Sciatic nerve (tissue), 2 donors: ENCODE data around the gene EIF2S1. TPM values are rescaled to one million over a fixed set of nuclear protein-coding genes. Genes with fewer than 3 reads are reported as not detected.
"Not testable (repeated sequence)": the region's sequence is repeated elsewhere in the genome, so short reads cannot be mapped to it uniquely, and the experiment has no call there.

Experiments
- ATAC-seq: fragments of 200-7000 bp; cut with Tn5 transposase; one replicate; pipeline ENCODE4 v1.9.1; 2020; ENCODE audit warnings: mild to moderate bottlenecking, moderate library complexity
- DNase-seq: peaks from one replicate; pipeline ENCODE4 v3.0.0-alpha.2; 2020; ENCODE audit warnings: low spot score
- intact Hi-C: fragments of 100-400 bp; cut with DNase I; formaldehyde crosslinking; loops from one replicate; pipeline ENCODE4 v1.14.2; 2022
- total RNA-seq: library from RNA; stranded (reverse); fragmentation: NEBNext Ultra II Directional; extraction: Animal tissue kit (Norgen Biotek cat#: 25700); gene quantifications from one replicate; pipeline ENCODE4 v1.2.1, GENCODE V29; 2021
- donor health status: DM: no; HTN: no; CAD: no.
- donor health status: DM: no; HTN: no; CAD: no.

EIF2S1 gene
- 59.0 TPM for total RNA-seq

DNA sequence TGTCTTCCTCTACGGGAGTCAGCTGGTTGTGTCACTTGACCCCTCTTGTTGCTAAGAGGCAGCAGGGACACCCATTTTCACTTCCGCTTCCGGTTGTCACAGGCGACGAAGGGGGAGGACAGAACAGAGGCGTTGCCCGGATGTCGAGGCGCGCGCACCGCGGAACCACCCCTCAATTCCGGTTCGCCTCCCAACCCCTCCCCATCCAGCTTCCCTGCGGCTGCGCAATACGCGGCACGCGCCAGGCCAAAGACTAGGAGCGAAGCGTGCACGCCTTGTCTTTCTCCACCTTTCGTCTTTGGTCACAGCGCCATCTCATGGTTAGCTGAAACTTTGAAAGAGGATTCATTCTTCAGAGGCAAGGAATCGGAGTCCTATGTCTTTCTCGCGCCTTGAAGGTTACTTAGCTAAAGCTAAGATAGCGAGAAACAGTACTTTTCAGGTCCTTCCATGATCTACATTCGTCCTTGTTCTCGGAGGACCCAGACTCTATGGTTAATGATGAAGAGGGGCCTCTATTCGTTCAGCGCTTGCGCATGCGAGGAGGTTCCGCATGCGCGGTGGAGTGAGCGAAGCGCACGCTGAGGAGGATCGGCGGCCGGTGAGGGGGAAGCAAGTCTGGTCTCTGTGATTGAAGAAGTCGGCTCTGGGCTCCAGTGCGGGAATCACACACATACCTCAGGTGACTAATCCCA lies at the start of gene EIF2S1, which contains the start of gene ATP6V1D:
Gene EIF2S1, plus strand, starts transcription at position 554 of the 695 bp plus-strand sequence. CDS start 4,440 bp downstream, outside the sequence.
Gene ATP6V1D, minus strand, starts transcription at position 30 of the 695 bp plus-strand sequence. CDS start 106 bp downstream, outside the sequence.
- intact Hi-C loops = no loop called here
- ATAC-seq (peak; percentile 100), DNase-seq (peak; percentile 100)

DNA sequence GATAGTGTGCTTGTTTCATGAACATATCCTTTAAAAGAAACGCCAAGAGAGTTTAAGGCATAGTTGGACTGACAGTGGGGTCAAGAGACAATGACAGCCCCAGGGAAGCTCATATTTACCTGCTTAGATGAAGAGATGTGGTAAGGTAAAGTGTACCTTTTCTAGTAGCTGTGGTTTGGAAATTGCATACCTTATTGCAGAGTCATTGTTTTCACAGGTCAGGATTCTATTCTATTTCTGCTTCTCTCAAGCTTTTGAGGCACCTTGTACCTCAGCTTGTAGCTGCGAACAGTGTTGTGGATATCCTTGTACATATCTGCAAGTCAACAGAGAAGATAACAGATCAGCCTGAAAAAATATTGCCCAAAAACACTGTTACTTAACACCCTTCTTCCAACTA lies 48.3 kb upstream of the EIF2S1 start:
- intact Hi-C loops = no loop called here
- DNase-seq = no peak
- no peak for ATAC-seq

DNA sequence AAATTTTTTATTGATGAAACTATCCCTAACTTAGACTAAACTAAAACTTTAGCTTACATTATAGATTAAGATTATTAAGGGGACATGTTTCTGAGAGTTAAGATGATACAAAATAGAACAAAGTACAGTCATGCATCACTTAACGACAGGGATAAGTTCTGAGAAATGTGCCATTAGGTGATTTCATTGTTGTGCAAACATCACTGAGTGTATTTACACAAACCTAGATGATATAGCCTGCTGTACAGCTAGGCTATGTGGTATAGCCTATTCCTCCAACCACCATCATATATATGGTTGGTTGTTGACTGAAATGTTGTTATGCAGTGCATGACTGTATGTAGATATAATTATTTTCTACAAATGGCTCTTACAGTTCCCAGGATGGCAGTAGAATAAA lies 47.0 kb upstream of the EIF2S1 start:
- intact Hi-C loops = no loop called here
- DNase-seq (no peak), ATAC-seq (no peak)

DNA sequence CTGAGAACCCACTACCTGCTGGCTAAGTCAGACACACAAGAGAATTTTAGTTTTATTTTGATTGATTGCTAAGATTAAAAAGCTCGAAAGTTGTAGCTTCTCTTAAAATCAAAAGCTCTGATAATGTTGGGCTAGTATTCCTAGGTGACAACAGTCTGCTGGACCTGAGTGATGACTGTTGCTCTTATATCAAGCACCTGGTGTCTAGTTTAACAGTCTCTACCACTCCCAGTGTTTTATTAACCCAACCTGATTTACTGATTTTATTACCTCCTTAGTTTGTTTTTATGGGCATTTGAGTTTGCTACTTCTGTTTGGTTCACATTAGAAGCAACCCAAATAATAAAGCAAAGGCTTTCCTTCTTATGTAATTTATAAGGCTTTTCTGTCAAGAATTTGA lies 42.3 kb upstream of the EIF2S1 start:
- intact Hi-C loops = no loop called here
- no peak for DNase-seq
- ATAC-seq = no peak

DNA sequence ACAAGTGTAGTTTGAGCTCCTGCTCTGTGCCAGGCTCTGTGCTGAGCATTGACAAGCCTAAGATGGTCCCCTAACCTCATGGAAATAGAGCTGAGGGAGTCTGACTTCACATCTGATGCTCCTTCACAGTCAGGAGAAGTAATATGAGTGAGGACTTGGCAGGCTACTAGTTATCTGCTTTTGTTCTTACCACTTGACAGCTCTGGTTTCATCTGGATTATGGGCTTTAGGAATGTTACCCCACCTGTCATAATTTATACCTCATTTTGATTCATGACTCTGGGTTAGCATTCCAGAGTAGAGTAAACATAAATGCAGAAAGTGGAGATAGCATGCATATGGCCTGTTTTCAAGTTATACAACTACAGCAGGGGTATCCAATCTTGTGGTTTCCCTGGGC lies 41.0 kb upstream of the EIF2S1 start:
- DNase-seq (no peak), ATAC-seq (no peak)
- intact Hi-C loops = no loop called here

DNA sequence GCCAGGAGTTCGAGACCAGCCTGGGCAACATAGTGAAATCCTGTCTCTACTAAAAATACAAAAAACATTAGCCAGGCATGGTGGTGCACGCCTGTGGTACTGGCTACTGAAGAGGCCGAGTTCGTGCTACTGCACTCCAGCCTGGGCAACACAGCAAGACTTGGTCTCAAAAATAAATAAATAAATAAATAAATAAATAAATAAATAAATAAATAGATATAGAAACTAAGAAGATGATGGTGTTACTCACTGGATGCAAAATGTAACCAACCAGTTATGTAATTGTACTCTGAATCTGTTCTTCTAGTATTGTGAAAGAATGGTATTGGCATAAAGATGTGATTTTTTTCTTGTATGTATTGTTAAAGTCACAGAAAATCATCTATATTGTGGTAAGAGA lies 30.5 kb upstream of the EIF2S1 start:
- ATAC-seq, intact Hi-C loops, DNase-seq: not testable (repeated sequence)

DNA sequence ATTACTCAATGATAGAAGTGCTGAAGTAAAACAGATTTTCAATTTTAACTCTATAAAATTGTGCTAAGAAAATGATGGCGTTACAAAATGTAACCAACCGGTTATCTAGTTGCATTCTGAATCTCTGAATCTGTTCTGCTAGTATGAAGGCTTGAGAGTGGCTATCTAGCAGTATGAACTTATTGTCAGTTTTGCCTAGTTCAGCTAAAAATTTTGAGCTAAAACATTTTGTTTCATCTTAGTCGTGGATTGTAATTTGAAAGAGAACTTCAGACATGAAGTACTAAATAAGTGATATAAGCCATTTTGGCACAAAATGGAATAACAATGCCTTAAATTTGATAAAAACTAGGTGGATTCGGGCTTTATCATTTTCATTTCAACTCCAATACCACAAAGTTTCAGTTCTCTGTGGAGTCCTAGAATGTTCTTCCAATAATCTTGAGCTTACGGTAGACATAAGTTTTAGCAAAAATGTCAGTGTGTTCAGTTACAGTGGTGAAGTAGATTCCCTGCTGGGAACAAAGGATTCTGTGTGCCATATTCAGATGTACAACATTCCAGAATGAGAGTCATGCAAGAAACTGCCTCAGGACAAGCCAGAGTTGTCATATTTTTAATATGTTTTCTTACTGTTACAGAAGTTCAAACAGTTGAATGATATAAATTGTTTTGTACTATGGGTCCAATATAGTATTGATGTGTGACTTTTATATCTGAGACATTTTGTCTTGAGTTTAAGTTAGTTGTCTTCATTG lies 28.6 kb upstream of the EIF2S1 start:
- intact Hi-C loops = no loop called here
- ATAC-seq (no peak), DNase-seq (no peak)

DNA sequence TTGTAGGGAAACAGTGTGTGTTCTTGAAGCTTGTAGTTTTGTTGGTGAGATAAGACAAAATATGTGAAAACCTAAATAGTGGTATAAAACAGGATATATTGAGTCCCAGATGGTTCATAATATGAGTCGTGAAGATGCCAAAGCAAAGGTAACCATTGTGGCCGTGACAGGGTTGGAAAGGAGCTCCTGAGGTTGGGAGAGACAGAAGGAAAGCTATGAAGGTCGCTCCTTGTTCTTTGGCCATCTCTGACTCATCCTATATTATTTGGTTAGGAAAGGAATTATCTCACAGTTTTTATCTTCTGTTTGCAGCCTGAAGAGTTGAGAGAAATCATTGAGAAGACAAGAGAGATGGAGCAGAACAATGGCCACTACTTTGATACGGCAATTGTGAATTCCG lies 27.7 kb upstream of the EIF2S1 start:
- no peak for ATAC-seq
- DNase-seq = no peak
- intact Hi-C loops = no loop called here

DNA sequence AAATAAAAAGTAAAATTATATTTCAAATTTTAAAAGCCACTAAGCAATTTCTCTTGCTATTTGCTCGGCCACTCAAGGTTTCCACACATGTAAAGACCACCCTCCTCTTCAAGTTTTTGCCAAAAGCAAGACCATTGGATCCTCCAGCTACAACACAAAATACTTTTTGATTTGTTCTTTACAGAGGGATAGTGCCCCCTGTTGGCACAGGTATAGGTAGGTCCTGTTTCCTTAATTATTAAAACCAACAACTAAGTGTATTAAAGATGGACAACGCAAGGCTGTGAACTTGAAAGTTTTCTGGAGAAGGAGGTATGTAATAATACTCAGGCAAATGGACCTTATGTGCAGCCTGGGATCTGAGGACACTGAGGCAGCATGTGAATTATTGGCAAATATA lies 24.3 kb upstream of the EIF2S1 start:
- no peak for DNase-seq
- intact Hi-C loops = no loop called here
- no peak for ATAC-seq

DNA sequence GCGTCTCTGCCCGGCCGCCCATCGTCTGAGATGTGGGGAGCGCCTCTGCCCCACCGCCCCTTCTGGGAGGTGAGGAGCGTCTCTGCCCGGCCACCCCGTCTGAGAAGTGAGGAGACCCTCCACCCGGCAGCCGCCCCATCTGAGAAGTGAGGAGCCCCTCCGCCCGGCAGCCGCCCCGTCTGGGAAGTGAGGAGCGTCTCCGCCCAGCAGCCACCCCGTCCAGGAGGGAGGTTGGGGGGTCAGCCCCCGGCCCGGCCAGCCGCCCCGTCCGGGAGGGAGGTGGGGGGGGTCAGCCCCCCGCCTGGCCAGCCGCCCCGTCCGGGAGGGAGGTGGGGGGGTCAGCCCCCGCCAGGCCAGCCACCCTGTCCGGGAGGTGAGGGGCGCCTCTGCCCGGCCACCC lies 18.9 kb upstream of the EIF2S1 start:
- DNase-seq, intact Hi-C loops: not testable (repeated sequence)

DNA sequence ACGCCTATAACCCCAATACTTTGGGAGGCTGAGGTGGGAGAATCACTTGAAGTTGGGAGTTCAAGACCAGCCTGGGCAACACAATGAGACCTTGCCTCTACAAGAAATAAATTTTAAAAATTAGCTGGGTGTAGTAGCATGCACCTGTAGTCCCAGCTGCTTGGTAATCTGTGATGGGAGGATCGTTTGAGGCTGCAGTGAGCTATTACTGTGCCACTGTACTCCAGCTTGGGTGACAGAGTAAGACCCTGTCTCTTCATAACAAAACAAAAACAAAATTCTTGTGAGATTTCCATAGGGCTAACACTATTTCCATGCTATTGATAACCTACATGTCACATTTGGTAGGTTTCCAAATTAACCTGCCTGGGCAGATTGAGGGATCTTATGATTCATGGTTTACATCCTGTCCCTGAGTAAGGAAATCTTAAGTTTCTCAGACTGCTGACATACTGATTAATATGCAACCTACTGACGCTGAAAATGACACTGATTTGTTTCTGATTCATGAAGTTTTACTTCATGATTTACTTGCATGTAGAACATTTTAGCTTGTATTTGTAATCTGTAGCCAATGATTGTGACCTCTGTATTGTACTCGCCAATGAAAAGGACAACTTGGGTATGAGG lies 16.4 kb upstream of the EIF2S1 start:
- DNase-seq (no peak), ATAC-seq (no peak)
- intact Hi-C loops = no loop called here

More for the DNA sequence above, 18.9 kb upstream of the EIF2S1 start:
- ATAC-seq = not testable (repeated sequence)

DNA sequence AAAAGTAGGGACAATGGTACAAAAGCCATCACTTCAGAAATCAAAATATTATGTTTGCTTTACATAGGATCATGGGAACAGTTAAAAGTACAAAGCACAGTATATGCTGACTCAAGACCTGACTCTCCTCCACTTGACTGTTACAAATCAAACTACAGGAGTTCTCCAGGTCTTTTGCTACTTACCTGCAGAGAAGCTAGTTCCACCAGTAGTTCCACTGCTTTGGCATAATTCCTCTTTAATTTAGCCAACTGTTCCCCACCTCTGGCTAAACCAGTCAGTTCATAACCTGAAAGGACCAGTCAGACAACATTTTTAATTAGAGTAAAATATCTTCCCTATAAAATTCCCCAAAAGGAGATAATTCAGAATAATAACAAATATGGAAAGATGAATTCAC lies 14.5 kb upstream of the EIF2S1 start:
- intact Hi-C loops = no loop called here
- no peak for ATAC-seq
- DNase-seq = no peak

DNA sequence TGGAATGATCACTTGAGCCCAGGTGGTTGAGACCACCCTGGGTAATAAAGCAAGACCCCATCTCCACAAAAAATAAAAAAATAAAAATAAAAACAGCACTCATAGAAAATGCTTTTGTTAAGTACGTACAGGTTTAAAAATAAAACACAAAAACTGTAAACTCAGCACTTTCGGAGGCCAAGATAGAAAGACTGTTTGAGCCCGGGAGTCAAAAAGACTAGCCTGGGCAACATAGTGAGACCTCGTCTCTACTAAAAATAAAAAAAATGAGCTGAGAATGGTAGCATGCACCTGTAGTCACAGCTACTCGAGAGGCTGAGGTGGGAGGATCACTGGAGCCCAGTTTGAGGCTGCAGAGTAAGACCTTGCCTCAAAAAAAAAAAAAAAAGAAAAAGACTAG lies 8.1 kb upstream of the EIF2S1 start:
- ATAC-seq = no peak
- no peak for DNase-seq
- intact Hi-C loops = no loop called here

DNA sequence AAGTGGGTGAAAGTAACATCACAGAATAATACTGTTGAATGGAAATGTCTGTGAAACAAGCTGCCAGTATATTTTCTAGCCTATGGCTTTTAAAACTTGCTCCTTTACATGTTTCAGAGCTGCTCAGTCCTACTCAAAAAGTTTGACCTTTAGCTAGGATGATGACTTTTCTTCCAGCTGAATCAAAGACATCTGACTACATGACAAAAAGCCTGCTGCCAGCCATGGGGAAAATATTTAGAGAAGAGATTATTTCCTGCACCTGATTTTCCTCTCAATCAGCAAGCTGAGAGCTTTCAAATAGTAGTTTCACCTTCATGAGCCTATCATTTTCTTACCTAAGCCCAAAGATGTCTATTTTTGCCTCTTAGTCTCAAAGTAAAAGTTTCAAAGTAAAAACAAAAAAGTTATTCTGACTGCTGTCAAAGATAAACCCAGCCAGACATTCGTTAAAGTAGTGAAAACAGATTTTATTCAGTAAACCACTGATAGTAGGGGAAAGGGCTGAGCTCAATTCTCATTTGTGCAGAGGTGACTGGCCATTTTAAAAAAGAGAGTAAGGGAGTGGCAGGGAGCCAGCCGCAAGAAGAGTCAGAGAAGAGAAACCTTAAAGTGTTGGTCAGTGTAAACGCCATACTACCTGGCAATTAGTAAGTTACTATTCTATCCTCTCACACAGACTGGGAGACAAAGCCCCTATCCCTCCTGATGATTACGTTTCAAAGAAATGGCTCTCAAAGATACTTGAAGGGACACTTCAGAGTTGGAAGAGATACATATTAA lies 2.8 kb upstream of the EIF2S1 start:
- DNase-seq (no peak), ATAC-seq (no peak)
- intact Hi-C loops = no loop called here

DNA sequence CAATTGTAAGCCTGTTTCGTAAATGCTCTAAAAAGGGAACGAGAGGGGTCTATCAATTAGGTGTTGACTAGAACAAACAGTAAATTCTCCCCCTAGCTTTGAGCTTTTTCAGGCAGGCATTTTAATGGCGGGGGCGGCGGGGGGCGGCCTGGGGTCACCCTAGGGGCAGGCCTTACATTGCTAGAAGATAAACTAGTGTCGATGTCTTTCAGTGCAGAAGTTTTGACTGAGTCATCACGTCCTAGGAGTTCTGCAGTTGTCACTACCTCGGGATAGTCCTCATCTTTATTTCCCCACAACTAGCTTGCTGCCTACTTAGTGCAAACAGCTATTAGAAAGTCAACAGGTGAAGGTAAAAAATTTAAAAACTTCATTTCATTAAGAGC lies 2.2 kb upstream of the EIF2S1 start:
- intact Hi-C loops = no loop called here

DNA sequence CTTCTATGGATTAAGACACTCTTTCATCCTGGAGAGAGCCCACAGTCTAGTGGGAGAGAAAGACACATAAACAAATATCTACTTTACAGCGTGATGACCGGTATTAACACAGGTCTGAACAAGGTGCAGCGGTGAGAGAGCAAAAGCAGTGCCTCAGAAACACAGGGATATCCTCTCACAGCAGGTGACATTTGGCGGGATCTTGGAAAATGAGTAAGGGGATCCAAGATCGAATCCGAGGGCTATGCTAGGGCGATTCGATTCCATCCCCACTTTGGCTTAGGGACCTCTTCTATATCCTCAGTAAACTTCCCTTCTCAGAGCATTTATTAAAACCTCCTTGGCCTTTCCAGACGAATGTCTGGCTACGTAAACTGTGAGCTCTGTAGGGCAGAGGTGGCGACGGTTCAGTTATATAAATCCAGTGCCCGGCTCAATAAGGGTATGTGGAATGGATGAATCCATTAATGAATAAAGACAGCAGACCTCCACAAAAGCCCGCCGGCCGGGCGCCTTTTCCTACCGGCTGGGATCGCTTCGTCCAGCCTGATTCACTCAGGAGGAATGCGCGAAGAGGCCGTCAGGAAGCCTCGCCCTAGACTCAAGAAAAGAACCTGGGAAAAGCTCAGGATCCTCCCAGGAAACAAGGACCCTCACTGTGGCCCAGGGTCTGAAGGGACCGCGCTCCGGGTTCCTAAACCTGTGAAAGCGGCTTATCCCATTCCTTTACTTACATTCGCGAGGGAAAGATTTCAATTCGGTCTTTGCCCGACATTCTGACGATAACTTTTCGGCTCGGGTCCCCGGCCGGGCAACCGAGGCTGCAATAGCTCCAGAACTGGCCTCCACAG lies 979 bp upstream of the EIF2S1 start:
- intact Hi-C loops = no loop called here
- ATAC-seq (no peak), DNase-seq (no peak)

More for the DNA sequence above, 2.2 kb upstream of the EIF2S1 start:
- DNase-seq (no peak), ATAC-seq (no peak)

DNA sequence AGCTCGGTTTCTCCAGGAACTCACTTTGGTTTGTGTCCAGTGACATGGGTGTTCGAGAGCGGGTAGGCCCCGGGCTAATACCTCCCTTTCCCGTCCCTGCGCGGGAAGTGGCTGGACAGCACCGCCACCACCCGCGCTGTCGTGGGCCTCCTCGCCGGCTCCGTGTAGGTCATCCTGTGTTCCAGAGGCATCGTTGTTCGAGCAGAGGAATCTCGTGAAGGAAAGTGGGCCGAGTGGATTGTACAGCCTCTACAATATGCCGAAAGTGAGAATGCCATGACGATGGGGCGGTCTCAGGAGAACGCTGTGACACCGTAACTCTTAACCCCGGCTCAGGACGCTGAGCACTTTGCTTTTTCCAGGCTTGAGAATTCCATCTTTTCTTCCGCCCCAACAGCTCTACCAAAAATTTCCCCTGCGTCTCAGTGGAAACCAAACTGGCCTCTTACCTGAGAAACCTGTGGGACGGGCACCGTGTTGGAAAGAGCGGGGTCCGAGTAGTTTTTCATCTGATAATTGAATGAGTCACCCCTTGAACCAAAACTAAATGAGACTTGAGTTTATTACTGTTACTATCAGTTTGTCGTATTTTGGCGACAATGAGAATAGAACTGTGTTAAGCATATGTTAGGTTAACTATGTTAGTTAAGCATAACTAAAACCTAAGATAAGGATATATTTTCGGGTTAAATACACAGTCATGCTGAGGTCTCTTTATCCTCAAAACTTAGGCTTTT lies 510 bp downstream of the EIF2S1 start:
- intact Hi-C loops = no loop called here
- no peak for DNase-seq
- ATAC-seq = peak; percentile 38

DNA sequence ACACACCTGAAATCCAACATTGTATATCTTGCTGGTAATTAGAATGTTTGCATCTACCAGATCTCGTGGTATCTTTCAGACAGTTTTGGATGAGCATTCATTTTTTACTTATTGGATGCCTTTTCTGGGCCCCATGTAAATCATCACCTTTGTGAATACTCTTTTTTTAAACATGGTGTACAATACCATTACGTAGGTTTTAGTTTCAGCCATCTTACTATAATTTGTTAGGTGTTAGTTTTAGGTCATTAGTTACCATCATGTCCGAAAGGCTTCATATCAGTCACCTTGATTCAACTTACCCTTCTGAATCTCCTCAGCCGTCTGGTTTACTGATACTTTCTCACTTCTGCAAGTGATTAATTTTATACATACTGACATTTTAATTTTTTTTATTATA lies 5.3 kb downstream of the EIF2S1 start:
- intact Hi-C loops = no loop called here
- ATAC-seq = no peak
- no peak for DNase-seq
